HCT116 (cell line): ENCODE data around the gene DNPH1.

ENCODE experiments used
- CEBPB ChIP-seq: IDR thresholded peaks from 2 replicates; pipeline ENCODE4 v1.6.1; 2012; ENCODE audit warnings: low read depth
- EGR1 ChIP-seq: IDR thresholded peaks from 2 replicates; pipeline ENCODE4 v1.6.1; 2012; ENCODE audit warnings: low read depth
- EZH2 ChIP-seq: fragments of 200-600 bp; sonication (generic); IDR thresholded peaks from 2 replicates; pipeline ENCODE4 v1.6.1; 2017; ENCODE audit warnings: antibody characterized with exemption, mixed run types
- EZH2phosphoT487 ChIP-seq: fragments of 200-600 bp; IDR thresholded peaks from 2 replicates; pipeline ENCODE4 v1.6.1; 2018; ENCODE audit warnings: antibody characterized with exemption, borderline replicate concordance
- MAX ChIP-seq: IDR thresholded peaks from 2 replicates; pipeline ENCODE4 v1.6.1; 2012
- POLR2A ChIP-seq: IDR thresholded peaks from 2 replicates; pipeline ENCODE4 v1.7.0; 2011; ENCODE audit warnings: borderline replicate concordance; ENCODE audit not compliant: insufficient read depth, insufficient read length; ENCODE audit errors: extremely low read depth
- RAD21 ChIP-seq: IDR thresholded peaks from 2 replicates; pipeline ENCODE4 v1.6.1; 2012; ENCODE audit warnings: low read depth, mild to moderate bottlenecking
- ZNF274 ChIP-seq: fragments of 200-500 bp; sonication (Bioruptor generic); IDR thresholded peaks from 2 replicates; pipeline ENCODE4 v1.6.1; 2014; ENCODE audit warnings: mild to moderate bottlenecking, low read depth, low read length, inconsistent platforms
- TF ChIP-seq, protein P1 (sequence below), 3 experiments: fragments of 200-600 bp in 1 of 3; sonication (generic) in 1 of 3; IDR thresholded peaks in 2 of 3; conservative IDR thresholded peaks in 1 of 3; 2 replicates each; pipeline ENCODE4 v1.5.1; 2012 to 2017; ENCODE audit warnings: low read depth in 2 of 3, low read length in 2 of 3, antibody characterized with exemption in 1 of 3, borderline replicate concordance in 1 of 3, control low read depth in 1 of 3, mild to moderate bottlenecking in 1 of 3, mixed read lengths in 1 of 3, mixed run types in 1 of 3, moderate library complexity in 1 of 3; ENCODE audit not compliant: insufficient read depth in 1 of 3

GRCh38 chr6:43189776-43190304 is 39.4 kb downstream of the DNPH1 start:
- TF ChIP-seq CEBPB, result no peak
- TF ChIP-seq EZH2phosphoT487, result no peak
- TF ChIP-seq, protein P1, sequence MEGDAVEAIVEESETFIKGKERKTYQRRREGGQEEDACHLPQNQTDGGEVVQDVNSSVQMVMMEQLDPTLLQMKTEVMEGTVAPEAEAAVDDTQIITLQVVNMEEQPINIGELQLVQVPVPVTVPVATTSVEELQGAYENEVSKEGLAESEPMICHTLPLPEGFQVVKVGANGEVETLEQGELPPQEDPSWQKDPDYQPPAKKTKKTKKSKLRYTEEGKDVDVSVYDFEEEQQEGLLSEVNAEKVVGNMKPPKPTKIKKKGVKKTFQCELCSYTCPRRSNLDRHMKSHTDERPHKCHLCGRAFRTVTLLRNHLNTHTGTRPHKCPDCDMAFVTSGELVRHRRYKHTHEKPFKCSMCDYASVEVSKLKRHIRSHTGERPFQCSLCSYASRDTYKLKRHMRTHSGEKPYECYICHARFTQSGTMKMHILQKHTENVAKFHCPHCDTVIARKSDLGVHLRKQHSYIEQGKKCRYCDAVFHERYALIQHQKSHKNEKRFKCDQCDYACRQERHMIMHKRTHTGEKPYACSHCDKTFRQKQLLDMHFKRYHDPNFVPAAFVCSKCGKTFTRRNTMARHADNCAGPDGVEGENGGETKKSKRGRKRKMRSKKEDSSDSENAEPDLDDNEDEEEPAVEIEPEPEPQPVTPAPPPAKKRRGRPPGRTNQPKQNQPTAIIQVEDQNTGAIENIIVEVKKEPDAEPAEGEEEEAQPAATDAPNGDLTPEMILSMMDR (IDR thresholded peaks at IDR 0.05 in 2 of 3, conservative IDR thresholded peaks at IDR 0.05 in 1 of 3; ENCODE audit: borderline replicate concordance in 1 of 3, insufficient read depth in 1 of 3, low read depth in 2 of 3, low read length in 2 of 3), result no peak
- TF ChIP-seq EZH2, result no peak
- no peak for TF ChIP-seq RAD21
- no peak for TF ChIP-seq EGR1
- TF ChIP-seq MAX, result no peak
- TF ChIP-seq ZNF274, result no peak
- no peak for TF ChIP-seq POLR2A
